Lower leg skin (tissue), 3 donors: ENCODE measurements around the gene AJAP1.

Experiments
- CTCF ChIP-seq, 3 donors: fragments of 450-650 bp; IDR thresholded peaks; one replicate each; pipeline ENCODE4 v1.5.1; 2016; ENCODE audit warnings: antibody characterized with exemption in 3 of 3, mild to moderate bottlenecking in 3 of 3, moderate library complexity in 2 of 3
- POLR2A ChIP-seq, 2 donors: fragments of 450-650 bp; IDR thresholded peaks; one replicate each; pipeline ENCODE4 v1.6.1; 2016 to 2017; ENCODE audit warnings: antibody characterized with exemption in 2 of 2, mild to moderate bottlenecking in 1 of 2, moderate library complexity in 1 of 2

DNA sequence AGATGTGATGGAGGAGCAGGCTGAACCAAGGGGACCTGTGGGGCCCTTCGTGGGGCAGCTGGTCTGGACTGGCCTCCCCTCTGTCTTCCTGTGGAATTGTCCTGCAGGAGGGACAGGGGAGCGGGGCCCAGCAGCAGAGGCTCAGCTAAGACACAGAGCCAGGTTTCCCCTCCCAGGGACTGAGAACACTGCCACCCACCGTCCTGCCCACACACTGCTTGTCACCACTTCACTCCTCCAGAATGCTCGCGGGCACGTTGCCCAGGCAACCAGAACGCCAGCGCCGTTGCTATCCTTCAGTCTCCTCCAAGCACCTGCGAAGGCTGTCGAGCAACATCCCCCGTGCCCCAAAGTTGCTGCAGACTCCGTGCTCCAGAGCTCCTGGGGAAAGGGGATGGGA is 46.4 kb downstream of the AJAP1 start:
- TF ChIP-seq CTCF (IDR thresholded peaks at IDR 0.05) = no peak
- no peak for TF ChIP-seq POLR2A (IDR thresholded peaks at IDR 0.05)
